NCI-H146 (cell line): ENCODE measurements around the gene EIF2B2.

ENCODE experiments used
- DNase-seq: peaks from one replicate; lab custom pipeline; 2025; lab: John Stamatoyannopoulos, UW

The EIF2B2 gene

DNA sequence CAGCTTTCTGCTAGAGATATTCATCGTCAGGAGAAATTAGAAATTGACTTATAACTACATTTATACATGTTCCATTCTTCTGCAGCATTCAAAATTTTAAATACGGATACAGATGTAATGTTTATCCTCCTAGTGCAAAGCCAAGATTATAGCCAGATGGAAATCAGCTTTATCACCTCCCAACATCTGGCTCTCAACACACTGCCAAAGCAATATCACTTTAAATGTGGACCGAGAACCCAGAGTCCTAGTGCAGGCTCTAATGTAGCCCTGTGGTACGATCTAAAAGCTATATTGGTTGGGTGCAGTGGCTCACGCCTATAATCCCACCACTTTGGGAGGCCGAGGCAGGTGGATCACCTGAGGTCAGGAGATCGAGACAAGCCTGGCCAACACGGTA lies 42.0 kb downstream of the EIF2B2 start:
- DNase-seq: no peak

DNA sequence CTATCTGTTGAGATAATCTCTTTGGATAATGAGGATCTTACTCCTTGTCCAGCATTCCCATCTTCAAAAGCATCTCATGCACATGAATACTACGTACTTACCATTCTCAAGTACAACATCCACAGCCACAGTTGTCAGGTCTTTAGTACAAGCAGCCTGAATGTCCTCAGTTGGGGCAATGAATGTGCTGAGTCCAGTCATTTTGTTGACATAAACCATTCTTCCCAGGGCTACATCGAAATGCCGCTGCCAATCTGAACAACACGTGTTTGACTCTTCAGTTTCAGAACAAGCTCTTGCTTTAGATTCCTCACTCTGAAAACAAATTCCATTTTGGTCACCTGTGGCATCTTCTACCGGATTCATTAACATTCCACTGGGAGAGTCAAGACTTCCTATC lies 43.6 kb downstream of the EIF2B2 start:
- no peak for DNase-seq

DNA sequence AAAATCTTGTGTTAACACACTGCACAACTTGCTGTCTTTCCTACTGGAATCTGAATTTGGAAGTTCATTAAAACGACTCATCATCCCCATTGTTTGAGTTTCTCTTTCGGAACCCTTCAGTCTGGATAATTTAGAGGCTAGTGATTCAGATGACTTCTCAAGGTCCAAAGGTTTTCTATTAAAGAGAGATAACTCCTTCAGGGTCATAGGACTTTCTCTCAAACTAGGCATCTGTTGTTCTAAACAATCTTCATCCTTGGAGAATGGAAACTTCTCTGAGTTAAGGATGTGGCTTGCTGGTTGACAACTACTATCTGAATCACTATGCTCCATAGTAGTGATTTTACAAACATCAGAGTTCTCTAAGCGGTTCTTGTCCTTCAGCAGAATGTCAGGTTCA lies 44.2 kb downstream of the EIF2B2 start:
- no peak for DNase-seq

DNA sequence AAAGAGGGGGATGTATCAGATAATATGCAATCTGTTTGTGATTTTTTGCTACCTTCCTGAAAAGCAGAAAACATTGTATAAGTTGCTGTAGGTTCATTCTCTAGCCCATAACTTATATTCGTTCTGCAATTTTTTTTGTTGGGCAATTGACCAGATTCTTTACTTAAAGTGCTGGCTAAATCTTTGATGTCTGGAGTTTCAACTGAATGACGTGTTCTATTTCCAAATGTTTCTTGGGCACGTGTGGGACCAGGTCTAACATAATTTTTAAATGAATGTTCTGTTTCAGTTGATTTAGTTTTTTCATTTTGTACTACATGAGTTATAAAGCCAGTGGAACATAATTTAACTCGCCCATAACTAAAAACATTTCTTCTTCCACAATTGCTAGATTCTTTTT lies 44.8 kb downstream of the EIF2B2 start:
- no peak for DNase-seq

DNA sequence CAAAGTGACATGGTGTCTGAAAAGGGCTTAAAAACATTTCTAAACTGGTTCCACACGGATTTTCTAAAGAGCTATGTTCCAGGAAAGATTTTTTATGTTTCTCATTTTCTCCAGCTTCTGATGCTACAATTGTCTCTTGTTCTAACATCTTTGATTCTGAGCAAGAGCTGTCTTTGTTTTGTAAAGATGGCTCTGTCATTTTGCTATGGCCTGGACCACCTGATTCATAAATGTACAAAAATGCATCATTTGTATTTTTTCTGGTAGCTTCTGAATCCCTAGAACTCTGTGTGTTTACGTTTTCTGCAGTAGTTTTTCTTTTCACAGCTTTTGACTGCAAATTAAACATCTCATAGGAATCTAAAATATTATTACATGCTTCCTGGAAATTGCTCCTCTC lies 45.4 kb downstream of the EIF2B2 start:
- no peak for DNase-seq

DNA sequence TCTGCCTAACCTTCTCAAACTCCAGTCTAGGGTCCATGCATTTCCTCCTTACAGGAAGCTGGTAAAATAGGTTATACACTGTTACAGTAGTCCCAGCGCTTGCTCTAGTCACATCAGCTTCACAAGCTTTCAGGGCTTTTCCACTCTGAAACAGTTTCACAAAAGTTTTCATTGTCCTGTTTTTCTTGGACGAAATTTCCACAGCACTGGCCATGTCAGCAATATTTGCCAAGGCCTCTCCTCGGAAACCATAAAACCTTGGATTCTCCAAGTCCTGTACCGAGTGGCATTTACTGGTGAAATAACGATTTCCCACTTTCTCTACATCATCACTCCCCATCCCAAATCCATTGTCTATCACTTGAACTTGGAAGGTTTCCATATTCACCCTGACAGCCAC lies 46.4 kb downstream of the EIF2B2 start:
- DNase-seq: no peak

DNA sequence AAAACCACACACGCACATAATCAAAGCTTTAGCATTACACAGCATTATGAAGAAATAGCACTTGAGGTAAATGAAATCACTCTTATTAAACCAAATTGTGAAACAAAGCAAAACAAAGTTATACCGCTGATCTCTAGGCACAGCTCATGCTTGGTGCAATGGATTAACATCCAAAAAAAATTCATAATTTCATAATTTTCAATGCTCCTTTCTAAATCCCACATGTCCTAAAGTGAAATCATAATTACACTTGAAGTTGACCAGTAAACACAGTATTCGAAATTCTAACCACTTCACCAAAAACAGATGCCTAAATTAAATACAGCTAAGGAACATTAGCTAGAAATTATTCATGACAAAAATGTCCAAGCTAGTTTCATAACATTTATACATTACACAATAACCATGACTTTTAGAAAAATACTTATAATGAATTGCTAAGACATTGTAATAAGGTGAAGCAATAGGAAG lies 47.0 kb downstream of the EIF2B2 start:
- DNase-seq: no peak

DNA sequence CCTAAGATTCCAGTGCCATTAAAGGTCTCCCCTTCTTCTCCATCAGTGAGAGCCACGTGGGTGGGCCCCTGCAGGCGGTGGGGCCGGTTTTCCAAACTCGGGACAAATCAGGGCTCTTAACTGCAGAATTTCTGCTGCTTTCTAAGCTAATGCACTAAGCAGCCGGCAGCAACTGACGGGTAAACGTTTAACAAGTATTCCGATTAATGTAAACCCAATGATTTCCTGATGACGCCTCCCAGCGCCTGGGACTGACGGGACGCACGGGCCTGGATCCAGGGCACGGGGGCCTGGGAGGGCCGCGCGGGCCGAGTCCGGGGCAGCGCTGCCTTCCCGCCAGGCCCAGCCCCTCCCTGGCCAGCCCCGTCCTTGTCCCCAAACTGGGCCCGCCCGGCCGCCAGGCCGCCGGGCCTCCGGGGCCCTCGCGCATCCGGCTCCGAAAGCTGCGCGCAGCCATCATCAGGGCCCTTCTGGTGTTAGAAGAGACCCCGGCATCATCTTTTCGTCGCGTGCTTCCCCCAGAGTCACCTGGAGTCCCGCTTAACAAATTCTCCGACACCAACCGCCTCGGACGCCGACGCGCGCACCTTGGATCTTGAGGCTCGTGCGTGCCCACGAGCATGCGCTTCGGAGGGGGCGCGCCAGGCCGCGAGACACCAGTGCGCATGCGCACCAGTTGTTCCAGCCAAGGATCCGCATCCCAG lies 48.3 kb downstream of the EIF2B2 start, which contains the start of gene MLH3:
TSS of gene MLH3 (minus strand) at position 616 of the 704 bp plus-strand sequence. CDS start 1,812 bp downstream, outside the sequence.
- peak; percentile 84 for DNase-seq

DNA sequence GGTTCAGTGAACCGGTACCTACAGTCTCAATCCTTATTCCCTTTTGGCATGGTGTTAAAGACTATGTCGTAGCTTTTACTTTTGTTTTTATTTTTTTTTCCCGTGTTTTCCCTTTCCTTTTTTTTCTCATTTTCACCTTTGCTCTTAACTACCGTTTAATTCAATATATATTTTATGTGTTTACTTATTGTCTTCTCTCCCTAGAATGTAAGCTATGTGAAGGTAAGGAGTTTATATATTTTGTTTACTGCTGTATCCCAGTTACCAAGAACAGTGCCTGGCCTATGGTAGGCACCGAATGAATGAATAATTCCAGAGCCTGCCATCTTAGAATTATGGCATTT lies 48.8 kb downstream of the EIF2B2 start:
- DNase-seq: no peak

DNA sequence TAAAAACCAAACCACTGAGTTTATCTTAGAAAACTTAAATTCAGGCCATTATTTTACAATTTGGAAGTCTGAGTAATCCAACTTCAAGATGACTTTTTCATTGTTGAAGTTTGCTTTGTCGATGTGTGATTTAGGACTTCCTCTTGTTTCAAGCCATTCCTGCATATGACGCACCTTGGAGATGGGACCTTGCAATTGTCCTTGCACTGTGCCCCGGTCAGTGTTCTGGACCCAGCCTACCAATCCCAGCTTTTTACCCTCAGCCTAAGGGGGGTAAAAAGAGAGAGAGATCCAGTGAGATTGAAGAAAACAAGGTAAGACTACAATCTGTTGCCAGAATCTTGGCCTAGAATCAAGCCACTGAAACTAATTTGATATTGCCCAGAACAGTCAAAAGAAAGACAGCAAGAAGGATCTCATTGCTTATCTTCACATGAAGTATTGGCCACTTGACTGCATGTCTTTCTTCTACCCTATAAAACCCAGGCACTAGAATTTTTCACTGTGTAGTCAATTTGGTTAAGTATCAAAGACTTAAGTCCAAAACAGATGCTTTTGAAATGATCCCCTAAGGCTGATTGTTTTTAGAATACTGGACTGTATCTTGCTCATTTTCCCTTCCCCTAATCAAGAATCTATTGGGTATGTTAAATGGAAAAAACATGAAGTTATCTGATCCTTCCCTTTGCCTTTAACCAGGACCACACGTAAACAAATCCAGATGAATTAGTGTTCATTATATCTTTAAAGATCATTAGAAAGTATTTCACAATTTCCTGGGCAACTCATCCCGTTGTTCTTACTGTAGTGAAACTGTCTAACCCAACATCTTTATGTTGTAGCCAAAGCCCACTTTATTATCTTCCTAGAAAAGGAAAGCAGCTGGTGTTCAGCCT lies 50.9 kb downstream of the EIF2B2 start:
- DNase-seq: no peak

DNA sequence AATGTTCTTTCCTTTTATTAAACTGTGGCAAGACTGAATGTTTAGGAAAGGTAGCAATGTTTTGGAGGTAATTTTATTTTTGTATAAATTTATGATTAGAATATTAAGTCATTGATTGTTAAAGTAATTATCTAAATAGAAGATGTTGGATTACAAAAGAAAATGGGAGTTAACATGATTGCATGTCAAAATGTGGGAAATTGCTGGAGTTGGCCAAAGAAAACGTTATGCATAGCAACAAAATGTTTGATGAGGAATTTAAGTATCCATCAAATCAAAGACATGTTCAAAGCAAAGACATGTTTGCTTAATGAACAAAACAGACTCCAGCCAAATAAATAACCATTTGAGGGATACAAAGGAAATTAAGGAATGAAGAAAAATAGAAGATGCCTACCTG lies 51.7 kb downstream of the EIF2B2 start:
- DNase-seq: no peak

DNA sequence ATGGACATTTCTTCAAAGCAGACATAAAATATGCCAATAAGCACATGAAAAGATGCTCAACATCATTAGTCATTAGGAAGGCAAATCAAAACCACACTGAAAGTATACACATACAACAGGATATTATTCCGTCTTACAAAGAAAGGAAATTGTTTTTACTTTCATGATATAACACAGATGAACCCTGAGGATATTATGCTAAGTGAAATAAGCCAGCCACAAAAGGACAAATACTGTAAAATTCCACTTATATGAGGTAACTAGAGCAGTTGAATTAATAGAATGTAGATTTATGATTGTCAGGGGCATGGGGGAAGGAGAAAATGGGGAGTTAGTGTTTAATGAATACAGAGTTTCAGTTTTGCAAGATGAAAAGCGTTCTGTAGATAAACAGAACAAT lies 56.9 kb downstream of the EIF2B2 start:
- no peak for DNase-seq

DNA sequence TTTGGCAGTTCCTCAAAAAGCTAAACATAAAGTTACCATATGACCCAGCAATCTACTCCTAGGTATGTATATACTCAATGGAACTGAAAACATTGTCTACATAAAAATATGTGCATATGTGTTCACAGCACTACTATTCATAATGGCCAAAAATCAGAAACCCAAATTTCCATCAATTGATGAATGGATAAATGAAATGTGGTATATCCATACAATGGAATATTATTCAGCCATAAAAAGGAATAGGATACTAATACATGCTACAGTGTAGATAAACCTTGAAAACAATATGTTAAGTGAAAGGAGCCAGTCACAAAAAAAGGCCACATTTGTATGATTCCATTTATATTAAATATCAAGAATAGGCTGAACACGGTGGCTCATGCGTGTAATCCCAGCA lies 57.7 kb downstream of the EIF2B2 start:
- DNase-seq: no peak
